H9 (cell line): ENCODE results near the gene SEMA6A. TPM values are rescaled to one million over a fixed set of nuclear protein-coding genes. Genes with fewer than 3 reads are reported as not detected.

ENCODE experiments used
- DNase-seq: peaks from one replicate; pipeline ENCODE4 v3.0.0-alpha.2; 2017
- H2AFZ ChIP-seq: one replicate; pipeline ENCODE4 v1.6.1; 2013; ENCODE audit warnings: mild to moderate bottlenecking, low read length, control low read depth, moderate library complexity
- H2AK5ac ChIP-seq: 2 replicates; pipeline ENCODE4 v1.6.1; 2013; ENCODE audit warnings: low read length, control low read depth, mixed read lengths; ENCODE audit not compliant: insufficient read length
- H2BK120ac ChIP-seq: one replicate; pipeline ENCODE4 v1.6.1; 2013; ENCODE audit warnings: low read depth, mild to moderate bottlenecking, low read length, control low read depth, inconsistent platforms; ENCODE audit not compliant: poor library complexity, severe bottlenecking
- H2BK12ac ChIP-seq: 2 replicates; pipeline ENCODE4 v1.6.1; 2013; ENCODE audit warnings: low read length, control low read depth, mixed read lengths, low read depth; ENCODE audit not compliant: insufficient read length
- H2BK15ac ChIP-seq: 2 replicates; pipeline ENCODE4 v1.6.1; 2013; ENCODE audit warnings: low read depth, low read length, control low read depth
- H2BK20ac ChIP-seq: one replicate; pipeline ENCODE4 v1.6.1; 2013; ENCODE audit warnings: low read depth, mild to moderate bottlenecking, low read length, control low read depth, inconsistent platforms; ENCODE audit not compliant: poor library complexity, severe bottlenecking
- H2BK5ac ChIP-seq: 2 replicates; pipeline ENCODE4 v1.6.1; 2013; ENCODE audit warnings: low read length, control low read depth, mixed read lengths; ENCODE audit not compliant: insufficient read length
- H3K14ac ChIP-seq: 2 replicates; pipeline ENCODE4 v1.6.1; 2013; ENCODE audit warnings: low read length, control low read depth; ENCODE audit not compliant: insufficient read depth
- H3K18ac ChIP-seq: 2 replicates; pipeline ENCODE4 v1.6.1; 2013; ENCODE audit warnings: low read depth, mild to moderate bottlenecking, mixed read lengths, low read length, control low read depth; ENCODE audit not compliant: insufficient read length
- H3K23ac ChIP-seq: 2 replicates; pipeline ENCODE4 v1.6.1; 2013; ENCODE audit warnings: low read length, control low read depth, mixed read lengths, low read depth; ENCODE audit not compliant: insufficient read length
- H3K23me2 ChIP-seq: 2 replicates; pipeline ENCODE4 v1.6.1; 2013; ENCODE audit warnings: low read depth, mild to moderate bottlenecking, mixed read lengths, low read length, control low read depth; ENCODE audit not compliant: insufficient read length, poor library complexity, severe bottlenecking
- H3K27ac ChIP-seq: 2 replicates; pipeline ENCODE4 v1.5.1; 2013; ENCODE audit warnings: low read length, control low read depth, mixed read lengths, low read depth; ENCODE audit not compliant: insufficient read length
- H3K27me3 ChIP-seq: 2 replicates; pipeline ENCODE4 v1.6.1; 2013; ENCODE audit warnings: low read length, control low read depth, inconsistent platforms; ENCODE audit not compliant: insufficient read depth
- H3K4ac ChIP-seq: 2 replicates; pipeline ENCODE4 v1.6.1; 2013; ENCODE audit warnings: low read depth, mild to moderate bottlenecking, control low read depth, inconsistent platforms, low read length, moderate library complexity
- H3K4me1 ChIP-seq: 2 replicates; pipeline ENCODE4 v1.6.1; 2013; ENCODE audit warnings: low read length, control low read depth, inconsistent platforms; ENCODE audit not compliant: insufficient read depth
- H3K4me2 ChIP-seq: 2 replicates; pipeline ENCODE4 v1.6.1; 2013; ENCODE audit warnings: low read length, control low read depth, mixed read lengths; ENCODE audit not compliant: insufficient read length, insufficient read depth
- H3K56ac ChIP-seq: 2 replicates; pipeline ENCODE4 v1.6.1; 2013; ENCODE audit warnings: low read depth, mild to moderate bottlenecking, mixed read lengths, low read length, control low read depth; ENCODE audit not compliant: insufficient read length
- H3K79me1 ChIP-seq: 2 replicates; pipeline ENCODE4 v1.6.1; 2013; ENCODE audit warnings: low read depth, mild to moderate bottlenecking, moderate library complexity, low read length, control low read depth, inconsistent platforms; ENCODE audit not compliant: insufficient read depth, poor library complexity, severe bottlenecking
- H3K79me2 ChIP-seq: 2 replicates; pipeline ENCODE4 v1.6.1; 2013; ENCODE audit warnings: low read length, control low read depth, inconsistent platforms; ENCODE audit not compliant: insufficient read depth
- H3K9ac ChIP-seq: 2 replicates; pipeline ENCODE4 v1.6.1; 2013; ENCODE audit warnings: low read length, control low read depth, mixed read lengths; ENCODE audit not compliant: insufficient read length; ENCODE audit errors: extremely low read depth
- H3K9me3 ChIP-seq: one replicate; pipeline ENCODE4 v1.6.1; 2013; ENCODE audit warnings: low read depth, low read length, inconsistent platforms; ENCODE audit not compliant: control insufficient read depth
- H3T11ph ChIP-seq: one replicate; pipeline ENCODE4 v1.6.1; 2013; ENCODE audit warnings: mild to moderate bottlenecking, low read length, control low read depth, inconsistent platforms
- H4K20me1 ChIP-seq: one replicate; pipeline ENCODE4 v1.6.1; 2013; ENCODE audit not compliant: control insufficient read depth, insufficient read length, insufficient read depth
- H4K5ac ChIP-seq: 2 replicates; pipeline ENCODE4 v1.6.1; 2013; ENCODE audit warnings: low read depth, mild to moderate bottlenecking, mixed read lengths, low read length, control low read depth; ENCODE audit not compliant: insufficient read length
- H4K8ac ChIP-seq: replicated peaks from 2 replicates; pipeline ENCODE4 v1.6.1; 2013; ENCODE audit warnings: low read length, control low read depth, mixed read lengths, low read depth; ENCODE audit not compliant: insufficient read length
- H4K91ac ChIP-seq: 2 replicates; pipeline ENCODE4 v1.6.1; 2013; ENCODE audit warnings: low read depth, mild to moderate bottlenecking, moderate library complexity, mixed read lengths, low read length, control low read depth; ENCODE audit not compliant: insufficient read length
- H3K27ac Mint-ChIP-seq, 3 experiments: 2 replicates in 2 of 3; 3 replicates in 1 of 3; pipeline ENCODE4 v1.8.0; 2020 to 2021; ENCODE audit warnings: mixed read lengths in 3 of 3, mild to moderate bottlenecking in 1 of 3, moderate library complexity in 1 of 3
- H3K27me3 Mint-ChIP-seq: 2 replicates; pipeline ENCODE4 v1.8.0; 2021; ENCODE audit warnings: low read depth, mild to moderate bottlenecking, moderate library complexity, mixed read lengths
- H3K36me3 Mint-ChIP-seq, 3 experiments: 2 replicates in 2 of 3; 3 replicates in 1 of 3; pipeline ENCODE4 v1.8.0; 2020 to 2021; ENCODE audit warnings: low read depth in 3 of 3, mixed read lengths in 3 of 3; ENCODE audit not compliant: insufficient read depth in 1 of 3
- H3K4me1 Mint-ChIP-seq, 2 experiments: 2 replicates each; pipeline ENCODE4 v1.8.0; 2020; ENCODE audit warnings: mixed read lengths in 2 of 2
- H3K4me3 Mint-ChIP-seq, 2 experiments: 2 replicates in 1 of 2; 3 replicates in 1 of 2; pipeline ENCODE4 v1.8.0; 2020 to 2021; ENCODE audit warnings: mild to moderate bottlenecking in 2 of 2, mixed read lengths in 2 of 2, moderate library complexity in 1 of 2
- H3K9me3 Mint-ChIP-seq, 2 experiments: 2 replicates in 1 of 2; 3 replicates in 1 of 2; pipeline ENCODE4 v1.8.0; 2020; ENCODE audit warnings: mild to moderate bottlenecking in 2 of 2, mixed read lengths in 2 of 2, moderate library complexity in 1 of 2
- WGBS: extraction: QIAGEN DNeasy Blood & Tissue Kit; methylation state at CpG from one replicate; pipeline ENCODE4 v1.1.7; 2013; ENCODE audit warnings: missing lambda C conversion rate, low lambda C conversion rate, mixed read lengths; ENCODE audit not compliant: insufficient read length; ENCODE audit errors: extremely low coverage; 5-methylcytosine and 5-hydroxymethylcytosine counted together
- total RNA-seq: library from RNA; stranded (reverse); gene quantifications from 2 replicates; pipeline ENCODE4 v1.2.1, GENCODE V29; 2021
- TF ChIP-seq, protein P1 (sequence below): fragments of 200-600 bp; sonication (generic); conservative IDR thresholded peaks from 3 replicates; pipeline ENCODE4 v1.8.0; 2021; ENCODE audit warnings: antibody characterized with exemption, mild to moderate bottlenecking

The SEMA6A gene
- total RNA-seq, 1 experiment from 2014 or later, result 354 TPM

DNA sequence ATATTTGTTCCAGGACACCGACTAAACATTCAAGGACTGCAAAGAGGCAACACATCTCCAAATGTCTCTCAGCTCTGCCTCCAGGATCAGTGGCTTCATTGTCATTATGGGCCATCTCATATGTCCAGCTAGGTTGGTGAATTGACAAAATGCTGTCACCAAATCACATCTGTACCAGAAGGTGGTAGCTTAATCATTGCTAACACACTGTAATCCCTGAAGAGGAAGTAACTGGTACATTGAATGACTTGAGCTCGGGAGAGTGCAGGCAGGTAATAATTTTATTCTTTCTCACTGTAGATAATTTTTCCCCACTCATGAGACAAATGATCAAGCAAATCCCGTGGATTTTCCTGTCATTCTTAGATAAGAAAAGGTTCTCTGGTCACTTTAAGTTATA is 169.8 kb downstream of the SEMA6A start:
- Histone ChIP-seq H3T11ph (no peak overlapping the region), H3K9me3 (no peaks in the 10 kb centered on the region), H2BK12ac (no peak overlapping the region), H3K4ac (no peak overlapping the region), H3K23ac (no peak overlapping the region), H3K79me2 (no peaks in the 10 kb centered on the region; the same call in 1 of the 2 replicates), H3K23me2 (no peaks in the 10 kb centered on the region), H4K5ac (no peak overlapping the region), H3K14ac (no peak overlapping the region), H2BK120ac (no peak overlapping the region), H4K91ac (no peak overlapping the region), H2BK20ac (no peak overlapping the region), H2BK15ac (no peak overlapping the region), H4K8ac (no peak overlapping the region), H3K4me1 (no peaks in the 10 kb centered on the region), H3K18ac (no peak overlapping the region), H3K27me3 (no peaks in the 10 kb centered on the region), H3K56ac (no peak overlapping the region), H3K4me2 (no peak overlapping the region), H2AK5ac (no peak overlapping the region), H2BK5ac (no peak overlapping the region), H3K79me1 (no peaks in the 10 kb centered on the region), H2AFZ (no peak overlapping the region), H4K20me1 (no peaks in the 10 kb centered on the region), H3K9ac (no peak overlapping the region), H3K27ac (no peak overlapping the region)
- Mint-ChIP-seq H3K27me3 (no peaks in the 10 kb centered on the region), H3K36me3 (no peaks in the 10 kb centered on the region), H3K27ac (no peak overlapping the region; a peak in 1 of 7 replicates), H3K4me1 (peaks cover 0 to 6% of the 10 kb centered on the region in 2 experiments; a peak in 2 of 4 replicates), H3K4me3 (no peak overlapping the region), H3K9me3 (no peaks in the 10 kb centered on the region)
- no peak for DNase-seq
- TF ChIP-seq, protein P1, sequence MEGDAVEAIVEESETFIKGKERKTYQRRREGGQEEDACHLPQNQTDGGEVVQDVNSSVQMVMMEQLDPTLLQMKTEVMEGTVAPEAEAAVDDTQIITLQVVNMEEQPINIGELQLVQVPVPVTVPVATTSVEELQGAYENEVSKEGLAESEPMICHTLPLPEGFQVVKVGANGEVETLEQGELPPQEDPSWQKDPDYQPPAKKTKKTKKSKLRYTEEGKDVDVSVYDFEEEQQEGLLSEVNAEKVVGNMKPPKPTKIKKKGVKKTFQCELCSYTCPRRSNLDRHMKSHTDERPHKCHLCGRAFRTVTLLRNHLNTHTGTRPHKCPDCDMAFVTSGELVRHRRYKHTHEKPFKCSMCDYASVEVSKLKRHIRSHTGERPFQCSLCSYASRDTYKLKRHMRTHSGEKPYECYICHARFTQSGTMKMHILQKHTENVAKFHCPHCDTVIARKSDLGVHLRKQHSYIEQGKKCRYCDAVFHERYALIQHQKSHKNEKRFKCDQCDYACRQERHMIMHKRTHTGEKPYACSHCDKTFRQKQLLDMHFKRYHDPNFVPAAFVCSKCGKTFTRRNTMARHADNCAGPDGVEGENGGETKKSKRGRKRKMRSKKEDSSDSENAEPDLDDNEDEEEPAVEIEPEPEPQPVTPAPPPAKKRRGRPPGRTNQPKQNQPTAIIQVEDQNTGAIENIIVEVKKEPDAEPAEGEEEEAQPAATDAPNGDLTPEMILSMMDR, result no peak
- no CpG with 5 or more reads among the region's 3 CpGs for WGBS
